RCC 7860 (cell line): ENCODE measurements around the gene TGM1.
"Not testable (repeated sequence)": the region's sequence is repeated elsewhere in the genome, so short reads cannot be mapped to it uniquely, and the experiment has no call there.

Experiments used
- DNase-seq: peaks from one replicate; pipeline ENCODE4 v3.0.0-alpha.2; 2015; ENCODE audit warnings: low spot score
- FAIRE-seq: peaks from 2 replicates; lab custom pipeline; 2012; peaks lifted over from hg19 to GRCh38; lab: Jason Lieb, UNC

Gene TGM1

DNA sequence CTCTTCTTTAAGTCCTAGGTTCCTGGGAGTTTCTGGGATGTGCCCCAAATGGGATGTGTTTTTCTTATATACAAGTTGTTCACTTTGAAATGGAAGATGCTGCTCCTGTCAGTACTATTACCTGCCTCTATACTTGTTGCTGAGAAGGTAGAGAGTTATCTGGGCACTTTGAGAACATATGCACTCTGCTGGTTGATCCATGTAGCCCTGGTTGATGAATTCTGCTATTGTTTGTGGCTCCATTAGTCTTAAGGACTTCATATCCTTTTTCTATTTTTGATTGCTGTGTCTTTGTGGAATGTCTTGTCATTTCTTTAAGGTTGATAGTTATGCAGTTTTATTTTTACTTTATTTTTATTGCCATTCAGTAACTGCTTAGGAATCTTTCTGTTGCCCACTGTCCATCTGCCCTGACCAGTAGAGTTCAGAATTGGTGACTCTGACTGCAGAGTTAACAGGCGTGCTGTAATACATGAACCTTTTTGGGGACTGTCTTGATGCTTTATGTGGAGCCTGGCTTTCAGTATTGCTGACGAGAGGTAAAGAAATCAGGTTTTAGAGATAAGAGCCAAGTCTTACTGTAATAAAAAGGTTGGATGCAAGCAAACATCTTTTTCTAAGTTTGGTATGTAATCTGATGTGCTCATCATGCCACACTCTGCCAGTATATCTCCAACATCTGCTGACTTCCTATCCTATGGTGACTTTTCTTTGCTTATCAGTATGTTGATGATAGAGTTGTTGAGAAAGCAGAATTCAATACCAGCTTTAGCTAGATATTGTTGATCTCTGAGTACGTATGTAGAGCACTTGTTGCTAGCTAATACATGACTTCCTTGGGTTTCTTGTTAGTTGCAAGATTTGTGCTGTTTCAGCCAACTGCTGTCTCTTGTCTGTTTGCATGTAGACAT, 28.6 kb downstream of the TGM1 start:
- no peak for FAIRE-seq
- DNase-seq = no peak

DNA sequence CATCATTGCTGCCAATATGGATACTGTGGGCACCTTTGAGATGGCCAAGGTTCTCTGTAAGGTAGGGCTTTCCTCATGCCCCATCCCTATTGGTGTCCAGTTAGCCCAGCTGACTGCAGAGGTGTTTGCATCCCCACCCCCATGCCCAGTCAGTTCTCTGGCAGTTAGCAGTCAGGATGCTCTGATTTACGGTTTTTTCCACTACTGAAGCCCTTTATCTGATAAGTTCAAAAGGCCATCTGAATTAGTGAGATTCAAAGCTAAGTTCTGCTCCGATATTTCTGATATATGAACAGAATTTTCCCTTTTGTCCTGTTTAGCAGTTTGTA, 29.5 kb downstream of the TGM1 start:
- DNase-seq (no peak), FAIRE-seq (no peak)

DNA sequence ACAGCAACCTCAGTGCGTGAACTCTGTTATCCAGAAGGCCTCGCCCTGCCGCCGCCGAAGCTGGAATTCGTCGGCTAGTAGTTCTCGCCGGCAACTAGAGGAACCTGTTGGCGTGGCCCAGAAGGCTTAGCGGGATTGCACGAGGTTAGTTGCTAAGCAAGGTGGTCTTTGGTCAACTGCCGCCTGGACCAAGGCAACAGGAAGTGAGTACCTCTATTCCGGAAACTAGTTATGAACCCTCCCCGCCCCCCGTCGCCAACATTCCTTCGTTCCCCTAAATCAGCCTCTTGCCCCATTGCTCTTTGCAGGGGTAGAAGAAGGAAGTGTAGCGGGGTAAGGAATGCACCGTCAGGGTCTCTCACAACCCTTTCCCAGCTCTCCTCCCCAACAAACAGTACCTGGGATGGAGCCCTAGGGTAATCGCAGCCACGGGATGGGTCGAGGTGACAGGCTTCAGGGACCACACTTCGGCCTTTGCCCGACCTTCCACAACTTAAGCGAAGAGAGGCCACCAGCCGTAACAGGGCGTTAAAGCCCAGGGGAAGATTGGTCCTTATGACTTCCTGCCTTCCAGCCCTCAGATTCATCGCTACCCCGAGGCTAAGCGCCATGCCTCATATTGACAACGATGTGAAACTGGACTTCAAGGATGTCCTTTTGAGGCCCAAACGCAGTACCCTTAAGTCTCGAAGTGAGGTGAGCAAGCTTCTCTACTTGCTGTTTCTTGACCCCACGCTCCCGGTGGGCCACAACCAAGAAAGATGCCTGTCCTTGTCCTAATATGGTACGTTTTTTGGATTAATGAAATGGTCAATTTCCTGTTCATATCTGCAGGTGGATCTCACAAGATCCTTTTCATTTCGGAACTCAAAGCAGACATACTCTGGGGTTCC, 30.1 kb downstream of the TGM1 start, which contains the start of gene GMPR2:
TSS of gene GMPR2 (plus strand) at position 285 of the 893 bp plus-strand sequence. CDS start at position 610, 325 bp downstream.
- FAIRE-seq (no peak), DNase-seq (no peak)

DNA sequence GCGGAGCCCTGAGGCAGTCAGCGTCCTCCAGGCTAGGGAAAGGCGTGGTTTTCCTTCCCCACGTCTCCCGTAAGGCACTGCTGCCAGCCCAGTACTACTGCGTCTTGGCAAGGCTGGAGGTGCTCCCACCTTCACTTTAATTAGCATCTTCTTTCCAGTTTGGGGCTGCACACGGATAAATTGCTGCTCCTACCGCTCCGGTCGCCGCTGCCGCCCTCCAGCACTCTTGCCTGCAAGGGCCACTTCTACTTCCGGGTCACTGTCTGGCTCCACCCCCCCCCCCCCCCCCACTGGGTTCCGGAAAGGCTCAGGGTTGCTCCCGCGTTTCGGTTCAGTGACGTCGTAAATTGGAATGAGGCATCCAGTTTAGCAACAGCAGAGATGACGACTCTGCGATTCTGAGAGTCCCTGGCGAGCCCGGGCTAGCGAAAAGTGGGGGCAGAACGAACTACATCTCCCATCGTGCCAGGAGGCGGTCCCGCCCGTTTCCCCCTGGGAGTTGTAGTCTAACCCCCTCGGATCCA, 30.8 kb downstream of the TGM1 start, which contains the start of gene NEDD8:
TSS of gene NEDD8 (minus strand) at position 247 of the 524 bp plus-strand sequence. CDS start at position 147, 100 bp downstream.
- FAIRE-seq (no peak), DNase-seq (peak; percentile 83)

DNA sequence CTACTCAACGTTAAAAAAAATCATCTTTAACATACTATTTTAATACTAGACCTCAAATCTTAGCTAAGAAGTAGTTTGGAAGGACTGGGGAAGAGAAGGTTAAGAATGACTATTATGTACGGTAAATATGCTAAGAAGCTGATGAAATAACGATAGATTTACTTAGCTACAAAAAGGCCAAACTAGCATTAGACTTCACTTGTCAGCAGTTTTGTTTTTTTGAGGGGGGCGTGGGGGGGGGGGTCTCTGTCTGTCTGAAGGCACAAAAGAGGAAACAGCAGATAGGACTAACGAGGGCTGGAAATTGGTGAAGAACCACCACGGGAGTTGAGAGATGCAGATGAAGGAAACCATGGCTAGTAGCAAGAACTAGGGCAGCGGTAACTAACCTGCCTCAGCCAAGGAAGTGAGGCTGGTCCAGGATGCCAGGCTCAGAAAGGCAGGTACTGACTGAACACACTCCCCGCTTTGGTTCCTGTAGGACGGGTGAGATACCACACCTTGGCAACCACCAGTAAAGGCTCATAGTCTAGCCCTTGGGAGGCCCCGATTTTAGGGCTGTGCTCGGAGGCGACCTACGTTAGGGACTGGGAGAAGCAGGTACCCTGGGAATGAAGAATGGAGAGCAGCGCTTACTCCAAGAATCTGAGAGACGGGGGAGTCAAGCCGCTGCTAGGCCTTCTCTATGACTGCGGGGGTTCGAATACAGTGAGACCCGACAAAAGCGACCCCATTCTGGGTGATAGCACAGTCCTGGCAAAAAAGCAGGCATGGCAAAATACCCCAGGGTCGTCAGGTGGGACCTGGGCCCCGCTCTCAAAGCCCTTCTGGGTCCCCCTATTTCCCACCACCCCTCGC, 31.5 kb downstream of the TGM1 start:
- FAIRE-seq (no peak), DNase-seq (no peak)

DNA sequence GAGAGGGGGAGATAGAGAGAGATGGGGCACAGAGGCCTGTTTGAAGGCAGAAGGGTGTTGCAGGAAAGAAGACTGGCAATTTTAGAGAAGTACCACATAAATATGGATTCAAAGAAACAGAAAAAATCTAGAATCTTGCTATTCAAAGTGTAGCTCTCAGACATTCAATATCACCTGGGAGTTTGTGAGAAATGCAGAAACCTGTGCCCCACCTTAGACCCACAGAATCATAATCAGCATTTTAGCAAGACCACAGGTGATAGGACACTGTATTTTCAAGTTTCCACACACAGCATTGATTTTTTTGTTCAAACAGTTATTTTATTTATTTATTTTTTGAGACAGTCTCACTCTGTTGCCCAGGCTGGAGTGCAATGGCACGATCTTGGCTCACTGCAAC, 34.1 kb downstream of the TGM1 start:
- FAIRE-seq = no peak
- DNase-seq = no peak

DNA sequence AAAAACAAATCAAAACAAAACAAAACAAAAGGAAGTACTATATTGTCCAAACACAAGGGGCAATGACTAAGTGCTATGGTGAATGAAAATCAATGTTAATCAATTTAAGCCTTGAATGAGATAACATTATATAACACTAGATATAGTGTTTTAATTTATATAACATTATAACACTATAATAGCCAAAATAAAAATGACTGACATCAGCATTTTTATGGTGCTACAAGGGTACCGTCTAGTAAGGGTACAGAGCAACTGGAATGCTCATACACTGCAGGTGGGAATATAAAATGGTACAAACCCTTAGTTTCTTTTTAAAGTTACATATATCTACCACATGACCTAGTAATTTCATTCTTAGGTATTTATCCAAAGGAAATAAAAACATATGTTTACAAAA, 36.5 kb downstream of the TGM1 start:
- FAIRE-seq = no peak

DNA sequence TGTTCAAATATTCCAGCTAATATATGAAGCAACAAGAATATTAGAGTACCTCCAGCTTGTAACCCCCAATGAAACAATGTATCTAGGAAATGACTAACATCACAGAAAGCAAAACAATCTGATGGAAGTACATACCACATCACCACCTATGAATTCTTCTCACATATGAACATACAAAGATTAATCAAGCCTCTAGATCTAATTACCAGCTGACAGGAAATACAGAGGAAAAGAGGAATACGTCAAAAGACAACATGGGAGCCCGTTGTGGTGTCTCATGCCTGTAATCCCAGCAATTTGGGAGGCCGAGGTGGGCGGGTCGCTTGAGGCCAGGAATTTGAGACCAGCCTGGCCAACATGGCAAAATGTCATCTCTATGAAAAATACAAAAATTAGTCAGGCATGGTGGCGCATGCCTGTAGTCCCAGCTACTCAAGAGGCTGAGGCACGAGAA, 38.3 kb downstream of the TGM1 start:
- FAIRE-seq = no peak
- DNase-seq = no peak

More for the DNA sequence above, 36.5 kb downstream of the TGM1 start:
- DNase-seq = no peak

DNA sequence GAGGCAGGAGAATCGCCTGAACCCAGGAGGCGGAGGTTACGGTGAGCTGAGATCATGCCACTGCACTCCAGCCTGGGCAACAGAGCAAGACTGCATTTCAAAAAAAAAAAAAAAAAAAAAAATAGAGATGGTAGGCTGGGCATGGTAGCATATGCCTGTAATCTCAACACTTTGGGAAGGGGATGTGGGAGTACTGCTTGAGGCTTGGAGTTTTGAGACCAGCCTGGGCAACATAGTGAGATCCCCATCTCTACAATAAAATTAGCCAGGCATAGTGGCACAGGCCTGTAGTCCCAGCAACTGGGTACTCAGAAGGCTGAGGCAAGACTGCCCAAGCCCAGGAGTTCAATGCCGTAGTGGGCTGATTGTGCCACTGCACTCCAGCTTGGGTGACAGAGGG, 40.0 kb downstream of the TGM1 start:
- not testable (repeated sequence) for DNase-seq, FAIRE-seq

DNA sequence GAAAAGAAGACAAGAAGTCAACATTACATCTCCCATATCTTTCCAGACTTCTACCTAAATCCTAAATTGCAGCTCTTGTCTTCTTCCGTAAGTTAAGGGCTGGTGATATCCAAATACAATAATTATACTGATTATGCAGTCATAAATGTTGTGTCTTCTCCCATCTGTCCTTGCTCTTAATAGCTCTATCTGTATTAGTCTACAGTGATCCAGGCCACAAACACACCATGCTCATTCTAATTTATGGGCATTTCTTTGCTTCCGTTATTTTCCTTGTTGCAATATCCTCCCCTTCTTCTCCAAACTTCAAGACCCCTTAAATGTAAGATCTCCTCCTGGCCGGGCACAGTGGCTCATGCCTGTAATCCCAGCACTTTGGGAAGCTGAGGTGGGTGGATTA, 43.5 kb downstream of the TGM1 start:
- no peak for FAIRE-seq
- no peak for DNase-seq

DNA sequence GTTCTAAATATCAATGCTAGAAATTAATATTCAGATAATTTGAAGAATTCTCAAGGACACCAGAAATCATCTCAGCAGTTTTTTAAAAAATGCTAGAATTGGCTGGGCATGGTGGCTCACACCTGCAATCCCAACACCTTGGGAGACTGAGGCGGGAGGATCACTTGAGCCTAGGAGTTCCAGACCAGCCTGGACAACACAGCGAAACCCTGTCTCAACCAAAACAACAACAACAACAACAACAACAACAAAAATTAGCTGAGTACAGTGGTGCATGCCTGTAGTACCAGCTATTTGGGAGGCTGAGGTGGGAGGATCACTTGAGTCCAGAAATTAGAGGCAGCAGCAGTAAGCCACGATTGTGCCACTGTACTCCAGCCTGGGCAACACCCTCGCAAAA, 43.9 kb downstream of the TGM1 start:
- FAIRE-seq (no peak), DNase-seq (no peak)

DNA sequence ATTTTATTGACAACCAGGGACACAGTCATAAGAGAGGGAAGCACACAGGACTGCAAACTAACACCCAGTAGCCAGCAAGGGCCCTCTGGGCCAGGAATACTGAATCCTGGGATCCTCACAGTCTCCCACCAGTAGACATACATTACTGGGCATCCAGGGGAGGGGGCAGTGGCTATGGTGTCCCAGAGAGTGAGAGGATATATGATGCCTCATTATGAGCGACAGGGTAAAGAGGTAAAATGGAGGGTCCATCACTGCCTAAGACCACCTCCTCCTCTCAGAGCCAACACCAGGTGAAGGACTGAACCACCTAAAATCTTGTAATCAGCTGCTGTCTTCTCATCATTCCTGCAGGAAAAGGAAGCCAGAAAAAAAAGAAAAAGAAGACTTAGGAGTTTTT, 46.1 kb downstream of the TGM1 start:
- FAIRE-seq, DNase-seq: not testable (repeated sequence)

DNA sequence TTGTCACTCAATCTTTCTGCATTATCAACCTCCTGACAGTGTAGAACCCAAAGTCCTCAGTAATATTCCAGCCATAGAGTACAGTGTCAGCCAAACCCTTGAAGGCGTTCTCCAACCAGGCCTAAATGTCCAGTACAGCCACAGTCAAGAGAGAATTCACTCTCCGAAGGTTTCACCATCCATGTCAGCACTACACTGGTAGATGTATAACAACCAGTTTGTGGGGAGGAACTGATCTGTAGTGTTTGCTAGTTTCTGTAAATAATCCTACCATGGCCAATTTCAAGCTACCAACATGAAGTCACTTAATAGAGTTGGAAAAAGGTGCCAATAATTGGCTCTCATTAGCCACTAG, 46.7 kb downstream of the TGM1 start:
- DNase-seq (no peak), FAIRE-seq (no peak)

DNA sequence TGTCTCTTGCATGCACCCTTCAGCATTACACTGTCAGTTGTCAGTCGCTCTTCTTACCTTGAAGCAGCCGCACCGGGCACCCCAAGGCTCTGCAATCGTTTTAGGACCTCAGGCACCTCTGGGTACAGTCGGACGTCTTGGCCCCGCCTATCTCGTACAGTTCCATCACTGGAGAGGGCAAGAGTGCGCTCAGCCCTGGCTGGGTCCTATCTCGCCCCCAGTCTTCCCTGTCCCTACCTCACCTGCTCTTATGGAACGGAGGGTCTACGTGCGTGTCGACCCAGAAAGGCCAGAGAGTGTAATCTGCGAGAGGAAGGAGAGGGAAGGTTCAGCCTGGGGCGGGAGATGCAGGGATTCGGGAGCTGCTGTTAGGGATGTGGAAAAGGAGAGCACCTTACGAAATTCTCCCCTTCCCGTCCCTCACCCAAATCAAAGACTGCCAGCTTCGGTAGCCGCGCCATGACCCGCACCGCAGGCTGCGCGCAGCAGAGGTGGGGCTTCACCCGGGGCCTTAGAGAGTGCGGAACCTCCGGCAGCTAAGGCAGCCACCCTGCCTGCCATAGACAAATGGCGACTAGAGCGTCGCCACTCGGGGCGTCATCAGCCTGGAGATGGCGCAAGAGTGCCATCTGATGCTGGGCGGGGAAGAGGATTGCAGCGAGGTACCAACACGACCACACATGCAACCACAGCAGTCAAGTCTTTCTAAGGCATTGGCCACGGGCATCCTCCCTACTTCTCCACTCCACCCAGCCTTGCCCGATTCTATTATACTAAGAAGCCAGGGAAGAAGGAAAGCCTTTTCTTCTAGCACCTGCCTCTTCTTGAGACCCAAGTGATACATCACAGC, 47.3 kb downstream of the TGM1 start, which contains the start of gene MDP1:
TSS of gene MDP1 (minus strand) at position 572 of the 850 bp plus-strand sequence. CDS start at position 461, 111 bp downstream.
- FAIRE-seq (no peak), DNase-seq (peak; percentile 60)

DNA sequence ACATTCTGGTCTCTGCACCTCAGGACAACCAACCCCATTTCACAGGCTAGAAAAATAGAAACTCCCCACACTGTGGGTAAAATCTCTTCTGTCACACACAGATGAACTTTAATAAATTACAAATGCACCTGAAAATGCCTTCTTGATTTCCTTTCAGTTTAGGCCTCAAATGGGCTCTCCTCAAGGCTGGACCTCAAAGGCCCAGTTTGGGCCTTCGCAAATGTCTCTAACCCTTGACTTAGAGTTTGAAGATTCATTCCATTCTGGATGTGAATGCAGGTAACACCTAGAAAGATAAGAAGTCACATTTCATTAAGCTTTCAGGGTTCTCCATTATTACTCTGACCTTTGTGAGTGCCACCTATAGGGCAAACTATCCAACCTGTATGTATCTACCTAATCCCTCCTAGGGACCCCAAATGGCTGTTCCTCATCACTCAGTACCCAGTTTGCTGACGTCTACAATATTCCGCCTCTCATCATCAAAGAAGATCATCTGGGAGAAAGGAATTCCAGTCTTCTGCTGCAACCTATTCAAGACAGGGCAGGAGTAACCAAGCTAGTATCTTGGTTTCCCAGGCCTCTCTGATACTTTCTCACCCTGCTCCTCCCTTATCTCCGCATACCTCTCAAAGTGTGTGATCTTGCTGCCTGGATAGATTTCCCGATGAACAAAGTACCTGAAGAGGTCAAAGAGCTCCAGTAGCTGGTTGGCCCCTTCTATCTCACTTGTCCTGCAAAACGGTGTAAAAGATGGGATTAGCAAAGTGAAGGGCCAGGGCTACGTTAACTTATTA, 48.9 kb downstream of the TGM1 start:
- no peak for DNase-seq
- no peak for FAIRE-seq

DNA sequence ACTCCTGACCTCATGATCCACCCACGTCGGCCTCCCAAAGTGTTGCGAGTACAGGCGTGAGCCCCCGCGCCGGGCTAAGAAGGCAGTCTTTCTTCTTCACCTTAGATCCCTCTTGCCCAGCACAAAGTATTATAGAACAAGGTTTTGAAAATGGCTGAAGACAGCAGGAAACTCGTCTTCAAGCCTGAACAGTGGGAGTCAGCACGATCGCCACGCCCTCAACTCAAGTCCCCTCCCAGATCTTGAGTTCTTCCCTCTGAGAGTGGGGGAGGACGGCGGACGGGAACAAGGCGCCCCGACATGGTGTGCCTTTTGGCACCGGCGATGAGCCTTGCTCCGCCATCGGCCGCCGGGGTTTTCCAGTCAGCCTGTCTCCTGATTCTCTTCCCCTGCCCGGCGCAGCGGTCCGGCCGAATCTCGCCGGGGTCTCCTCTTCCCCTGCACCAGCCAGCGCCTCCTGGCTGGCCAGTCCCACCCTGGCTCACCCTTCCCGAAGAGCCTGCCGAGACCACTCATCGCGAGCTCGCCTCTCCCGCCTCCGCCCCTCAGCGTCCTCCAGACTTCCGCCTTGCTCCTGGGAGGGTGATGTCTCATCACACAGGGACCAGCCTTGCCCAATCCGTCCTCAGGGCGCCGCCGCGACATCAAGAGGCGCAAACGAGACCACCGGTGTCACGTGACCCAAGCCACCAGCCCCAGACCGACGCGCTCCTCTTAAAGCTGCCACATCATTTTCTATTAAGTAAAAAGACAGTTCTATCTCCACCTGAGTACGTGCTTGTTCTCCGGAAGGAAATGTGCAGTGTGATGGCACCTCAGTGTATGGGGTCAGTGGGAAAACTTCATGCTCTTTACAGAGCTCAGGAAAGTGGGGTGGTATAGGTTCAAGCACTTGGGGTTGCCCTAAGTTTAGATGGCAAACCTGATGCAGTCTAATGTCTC, 49.8 kb downstream of the TGM1 start, which contains the start of gene CHMP4A:
TSS of gene CHMP4A (minus strand) at position 565 of the 942 bp plus-strand sequence. CDS start at position 516, 49 bp downstream.
- DNase-seq (peak; percentile 88), FAIRE-seq (no peak)

DNA sequence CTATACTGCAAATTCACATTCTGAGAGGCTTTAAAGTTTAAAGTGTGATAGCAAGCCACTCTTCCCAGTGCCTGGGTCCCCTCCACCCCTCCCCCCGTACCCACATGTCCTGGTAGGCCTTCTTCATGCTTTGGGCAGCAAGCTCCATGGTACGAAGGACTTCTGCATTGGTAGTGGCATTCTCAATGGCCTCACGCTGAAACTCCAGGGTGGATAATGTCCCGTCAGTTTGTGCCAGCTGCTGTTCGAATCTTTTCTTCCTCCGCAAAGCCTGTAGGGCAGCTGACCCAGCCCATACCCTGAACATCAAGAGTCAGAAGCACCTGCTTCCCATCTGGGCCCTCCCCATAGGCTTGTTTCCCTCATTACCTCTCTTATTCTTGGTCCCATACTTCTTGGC, 51.7 kb downstream of the TGM1 start:
- DNase-seq (no peak), FAIRE-seq (no peak)
